AG04450 (cell line): Measurements from ENCODE around the gene ZDHHC4. TPM values are rescaled to one million over a fixed set of nuclear protein-coding genes. Genes with fewer than 3 reads are reported as not detected.

Experiments used
- CTCF ChIA-PET: fragments of 300-600, 350-600 bp; formaldehyde crosslinking; extraction: SDS; loops from one replicate; lab custom pipeline; 2022; ENCODE audit warnings: antibody characterized with exemption, inconsistent platforms; lab: Charles Lee
- POLR2A ChIA-PET: fragments of 350-600 bp; formaldehyde crosslinking; extraction: SDS; loops from one replicate; lab custom pipeline; 2021; ENCODE audit warnings: antibody characterized with exemption, inconsistent platforms; lab: Yijun Ruan, JAX
- DNase-seq: peaks from one replicate; pipeline ENCODE4 v3.0.0-alpha.2; 2011; ENCODE audit warnings: low read depth, low spot score
- H3K27ac ChIP-seq: one replicate; pipeline ENCODE4 v1.5.1; 2012; ENCODE audit warnings: low read depth, low read length, control low read depth
- H3K27me3 ChIP-seq: one replicate; pipeline ENCODE4 v1.6.0; 2012; ENCODE audit warnings: low read length; ENCODE audit not compliant: control insufficient read depth, insufficient read depth
- H3K4me3 ChIP-seq: 2 replicates; pipeline ENCODE4 v1.5.1; 2011; ENCODE audit warnings: mild to moderate bottlenecking, low read depth, low read length, control low read depth
- H3K9me3 ChIP-seq: 2 replicates; pipeline ENCODE4 v1.5.1; 2012; ENCODE audit warnings: low read length; ENCODE audit not compliant: control insufficient read depth, insufficient read depth
- polyA plus RNA-seq: library from polyadenylated mRNA; depleted of rRNA; stranded (reverse); fragments of >200 nt; gene quantifications from 2 replicates; pipeline ENCODE4 v1.2.3, GENCODE V29; 2011
- TF ChIP-seq, protein P1 (sequence below): IDR thresholded peaks from 2 replicates; pipeline ENCODE4 v1.5.1; 2011; ENCODE audit warnings: low read depth, low read length, control low read depth, inconsistent platforms

The ZDHHC4 gene
- polyA plus RNA-seq, 1 experiment = 99.4 TPM

- no peaks in the 10 kb centered on the region for H3K9me3 ChIP-seq
- ChIA-PET POLR2A (no interaction called here), CTCF (no interaction called here)
- no peak overlapping the region for H3K4me3 ChIP-seq
- peaks cover 8% of the 10 kb centered on the region for H3K27me3 ChIP-seq
- H3K27ac ChIP-seq = no peak overlapping the region
- TF ChIP-seq, protein P1, sequence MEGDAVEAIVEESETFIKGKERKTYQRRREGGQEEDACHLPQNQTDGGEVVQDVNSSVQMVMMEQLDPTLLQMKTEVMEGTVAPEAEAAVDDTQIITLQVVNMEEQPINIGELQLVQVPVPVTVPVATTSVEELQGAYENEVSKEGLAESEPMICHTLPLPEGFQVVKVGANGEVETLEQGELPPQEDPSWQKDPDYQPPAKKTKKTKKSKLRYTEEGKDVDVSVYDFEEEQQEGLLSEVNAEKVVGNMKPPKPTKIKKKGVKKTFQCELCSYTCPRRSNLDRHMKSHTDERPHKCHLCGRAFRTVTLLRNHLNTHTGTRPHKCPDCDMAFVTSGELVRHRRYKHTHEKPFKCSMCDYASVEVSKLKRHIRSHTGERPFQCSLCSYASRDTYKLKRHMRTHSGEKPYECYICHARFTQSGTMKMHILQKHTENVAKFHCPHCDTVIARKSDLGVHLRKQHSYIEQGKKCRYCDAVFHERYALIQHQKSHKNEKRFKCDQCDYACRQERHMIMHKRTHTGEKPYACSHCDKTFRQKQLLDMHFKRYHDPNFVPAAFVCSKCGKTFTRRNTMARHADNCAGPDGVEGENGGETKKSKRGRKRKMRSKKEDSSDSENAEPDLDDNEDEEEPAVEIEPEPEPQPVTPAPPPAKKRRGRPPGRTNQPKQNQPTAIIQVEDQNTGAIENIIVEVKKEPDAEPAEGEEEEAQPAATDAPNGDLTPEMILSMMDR = no peak
- DNase-seq = no peak
Measured at GRCh38 chr7:6542368-6542767, 34.9 kb upstream of the ZDHHC4 start.

- Histone ChIP-seq H3K9me3 (no peaks in the 10 kb centered on the region), H3K27me3 (peaks cover 2% of the 10 kb centered on the region), H3K4me3 (no peak overlapping the region), H3K27ac (no peak overlapping the region)
- CTCF ChIA-PET = no interaction called here
- no peak for DNase-seq
- POLR2A ChIA-PET = no interaction called here
- TF ChIP-seq, protein P1 = no peak
Measured at GRCh38 chr7:6545398-6546126, 31.7 kb upstream of the ZDHHC4 start.

GRCh38 chr7:6546498-6547251 is 30.6 kb upstream of the ZDHHC4 start:
- ChIA-PET CTCF (interaction anchor here (1.5 kb wide), 1 partner anchor 31 kb away, joined by 5 read pairs; no protein-coding TSS in a partner anchor), POLR2A (no interaction called here)
- no peak overlapping the region for H3K27ac ChIP-seq
- TF ChIP-seq, protein P1 = no peak
- H3K9me3 ChIP-seq = no peaks in the 10 kb centered on the region; the same call in 1 of the 2 replicates
- H3K27me3 ChIP-seq = peaks cover 2% of the 10 kb centered on the region
- no peak overlapping the region for H3K4me3 ChIP-seq
- no peak for DNase-seq

DNA sequence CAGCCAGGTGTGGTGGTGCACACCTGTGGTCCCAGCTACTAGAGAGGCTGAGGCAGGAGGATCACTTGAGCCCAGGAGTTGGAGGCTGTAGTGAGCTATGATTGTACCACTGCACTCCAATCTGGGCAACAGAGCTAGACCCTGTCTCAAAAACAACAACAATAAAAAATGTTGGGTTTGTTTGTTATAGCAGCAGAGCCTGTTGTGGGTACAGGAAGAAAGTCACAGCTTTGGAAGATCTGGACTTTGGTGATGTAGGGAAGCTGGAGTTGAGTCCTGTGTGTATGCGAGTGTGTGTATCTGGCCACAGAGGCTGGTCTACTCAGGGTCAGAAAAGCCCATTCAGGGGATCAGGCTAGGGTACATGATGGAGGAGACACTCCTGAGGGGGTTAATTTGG is 29.9 kb upstream of the ZDHHC4 start:
- Histone ChIP-seq H3K9me3 (no peaks in the 10 kb centered on the region; the same call in 1 of the 2 replicates), H3K4me3 (no peak overlapping the region), H3K27ac (no peak overlapping the region), H3K27me3 (peaks cover 2% of the 10 kb centered on the region)
- ChIA-PET POLR2A (no interaction called here), CTCF (interaction anchor here (0.6 to 2.0 kb wide), 3 partner anchors 12 to 31 kb away, joined by 3 to 16 read pairs (median 5); no protein-coding TSS in a partner anchor)
- no peak for DNase-seq
- TF ChIP-seq, protein P1 = no peak

GRCh38 chr7:6551016-6551511 is 26.2 kb upstream of the ZDHHC4 start, which contains the start of gene GRID2IP:
GRID2IP (minus strand) TSS chr7:6551461; CDS start chr7:6551436, 25 bp downstream.
- ChIA-PET POLR2A (no interaction called here), CTCF (no interaction called here)
- Histone ChIP-seq H3K27ac (no peak within 1 kb of the TSS), H3K27me3 (peaks cover 3% of the 10 kb centered on the region), H3K4me3 (no peak within 1 kb of the TSS), H3K9me3 (no peaks in the 10 kb centered on the region; the same call in 1 of the 2 replicates)
- DNase-seq = no peak
- TF ChIP-seq, protein P1 = no peak
